IMR-90 (cell line): Measurements from ENCODE around the gene NACC1. TPM values are rescaled to one million over a fixed set of nuclear protein-coding genes. Genes with fewer than 3 reads are reported as not detected.

ENCODE experiments used
- ATAC-seq: fragments of 200-7000 bp; cut with Tn5 transposase; 2 replicates; pipeline ENCODE4 v1.9.1; 2020; ENCODE audit warnings: low read depth, mild to moderate bottlenecking, moderate library complexity
- BruUV-seq: library from RNA; stranded (reverse); fragments of 400-500 nt; replicated peaks from 2 replicates; lab custom pipeline; 2021; lab: Mats Ljungman, UMichigan
- CTCF ChIA-PET: fragments of 300-600 bp; formaldehyde crosslinking; extraction: SDS; loops from one replicate; lab custom pipeline; 2021; ENCODE audit warnings: antibody characterized with exemption; lab: Yijun Ruan, JAX
- POLR2A ChIA-PET: fragments of 300-600 bp; sonication (Branson Sonifier 250); formaldehyde crosslinking; loops from one replicate; lab custom pipeline; 2022; ENCODE audit warnings: antibody characterized with exemption; ENCODE audit not compliant: unreplicated experiment; lab: Charles Lee
- DNase-seq: peaks from one replicate; pipeline ENCODE4 v3.0.0; 2013
- H2AFZ ChIP-seq: replicated peaks from 2 replicates; pipeline ENCODE3; 2013; ENCODE audit warnings: low read length, mild to moderate bottlenecking; ENCODE audit not compliant: poor library complexity
- H2AK5ac ChIP-seq: 2 replicates; pipeline ENCODE4 v1.6.1; 2013; ENCODE audit warnings: low read depth, low read length, inconsistent platforms
- H2AK9ac ChIP-seq: replicated peaks from 2 replicates; pipeline ENCODE3; 2013; ENCODE audit warnings: mild to moderate bottlenecking, low read depth, low read length, moderate library complexity; ENCODE audit not compliant: poor library complexity
- H2BK120ac ChIP-seq: 2 replicates; pipeline ENCODE4 v1.6.1; 2013; ENCODE audit warnings: low read depth, low read length, inconsistent platforms
- H2BK15ac ChIP-seq: 3 replicates; pipeline ENCODE4 v1.6.1; 2013; ENCODE audit warnings: low read depth, low read length, inconsistent platforms
- H2BK20ac ChIP-seq: 2 replicates; pipeline ENCODE4 v1.6.1; 2013; ENCODE audit warnings: low read depth, mild to moderate bottlenecking, inconsistent platforms, low read length, moderate library complexity
- H2BK5ac ChIP-seq: 2 replicates; pipeline ENCODE4 v1.6.1; 2013; ENCODE audit warnings: mild to moderate bottlenecking, low read depth, low read length, inconsistent platforms; ENCODE audit not compliant: poor library complexity, severe bottlenecking
- H3K14ac ChIP-seq: replicated peaks from 2 replicates; pipeline ENCODE4 v1.6.1; 2013; ENCODE audit warnings: low read depth, low read length, inconsistent platforms
- H3K18ac ChIP-seq: 2 replicates; pipeline ENCODE4 v1.6.1; 2013; ENCODE audit warnings: low read depth, low read length, control low read depth
- H3K23ac ChIP-seq: 2 replicates; pipeline ENCODE4 v1.6.1; 2013; ENCODE audit warnings: low read depth, low read length, inconsistent platforms
- H3K27ac ChIP-seq: 2 replicates; pipeline ENCODE4 v1.5.1; 2013; ENCODE audit warnings: mild to moderate bottlenecking, control low read depth, low read length; ENCODE audit not compliant: insufficient read depth
- H3K27me3 ChIP-seq: 2 replicates; pipeline ENCODE4 v1.6.1; 2013; ENCODE audit warnings: low read length; ENCODE audit not compliant: control insufficient read depth, insufficient read depth
- H3K36me3 ChIP-seq: 2 replicates; pipeline ENCODE4 v1.6.1; 2013; ENCODE audit warnings: low read length, mixed read lengths; ENCODE audit not compliant: control insufficient read depth, insufficient read depth
- H3K4ac ChIP-seq: 2 replicates; pipeline ENCODE4 v1.6.1; 2013; ENCODE audit warnings: low read depth, low read length, inconsistent platforms
- H3K4me1 ChIP-seq: 2 replicates; pipeline ENCODE4 v1.6.1; 2013; ENCODE audit warnings: low read length, mixed read lengths; ENCODE audit not compliant: control insufficient read depth, insufficient read depth
- H3K4me2 ChIP-seq: 2 replicates; pipeline ENCODE4 v1.6.1; 2013; ENCODE audit warnings: low read depth, mild to moderate bottlenecking, control low read depth, low read length, moderate library complexity
- H3K4me3 ChIP-seq: 2 replicates; pipeline ENCODE4 v1.5.1; 2013; ENCODE audit warnings: low read depth, mild to moderate bottlenecking, control low read depth, low read length, moderate library complexity; ENCODE audit not compliant: insufficient read depth
- H3K56ac ChIP-seq: 2 replicates; pipeline ENCODE4 v1.6.1; 2013; ENCODE audit warnings: low read length, inconsistent platforms; ENCODE audit not compliant: insufficient read depth; ENCODE audit errors: extremely low read depth
- H3K79me1 ChIP-seq, 2 experiments: 2 replicates each; pipeline ENCODE4 v1.6.1; 2013; ENCODE audit warnings: low read length in 2 of 2, inconsistent platforms in 1 of 2, low read depth in 1 of 2
- H3K9ac ChIP-seq: 2 replicates; pipeline ENCODE4 v1.6.1; 2013; ENCODE audit warnings: low read depth, low read length, control low read depth
- H3K9me1 ChIP-seq: 2 replicates; pipeline ENCODE4 v1.6.1; 2013; ENCODE audit warnings: low read length, inconsistent platforms; ENCODE audit not compliant: insufficient read depth
- H3K9me3 ChIP-seq: 2 replicates; pipeline ENCODE4 v1.6.1; 2013; ENCODE audit warnings: low read length; ENCODE audit not compliant: control insufficient read depth, insufficient read depth
- H4K20me1 ChIP-seq: 2 replicates; pipeline ENCODE4 v1.6.1; 2013; ENCODE audit warnings: low read length, inconsistent platforms; ENCODE audit not compliant: insufficient read depth
- H4K5ac ChIP-seq: 2 replicates; pipeline ENCODE4 v1.6.1; 2013; ENCODE audit warnings: mild to moderate bottlenecking, low read depth, low read length, control low read depth
- H4K8ac ChIP-seq, 2 experiments: 2 replicates each; pipeline ENCODE4 v1.6.1; 2013; ENCODE audit warnings: low read depth in 2 of 2, low read length in 2 of 2, control low read depth in 1 of 2, inconsistent platforms in 1 of 2
- H4K91ac ChIP-seq: 2 replicates; pipeline ENCODE4 v1.6.1; 2013; ENCODE audit warnings: low read depth, low read length, inconsistent platforms; ENCODE audit not compliant: insufficient read depth
- CEBPB ChIP-seq: IDR thresholded peaks from 2 replicates; pipeline ENCODE4 v1.6.1; 2012; ENCODE audit warnings: low read depth, low read length, improper control_type of control experiment
- CHD1 ChIP-seq: IDR thresholded peaks from 2 replicates; pipeline ENCODE4 v1.6.1; 2012; ENCODE audit warnings: low read depth, low read length, improper control_type of control experiment
- MAZ ChIP-seq: IDR thresholded peaks from 2 replicates; pipeline ENCODE4 v1.6.1; 2012; ENCODE audit warnings: low read depth, mild to moderate bottlenecking, low read length, improper control_type of control experiment, moderate library complexity, borderline replicate concordance
- MXI1 ChIP-seq: IDR thresholded peaks from 2 replicates; pipeline ENCODE4 v1.6.1; 2012; ENCODE audit warnings: low read depth, mild to moderate bottlenecking, low read length, moderate library complexity, borderline replicate concordance
- NFE2L2 ChIP-seq: fragments of 150-350 bp; IDR thresholded peaks from 2 replicates; pipeline ENCODE4 v1.6.1; 2016; ENCODE audit warnings: low read depth, mild to moderate bottlenecking, low read length
- POLR2A ChIP-seq: IDR thresholded peaks from 2 replicates; pipeline ENCODE4 v1.6.1; 2012; ENCODE audit warnings: mild to moderate bottlenecking, low read depth, low read length
- RCOR1 ChIP-seq: IDR thresholded peaks from 2 replicates; pipeline ENCODE4 v1.6.1; 2012; ENCODE audit warnings: mild to moderate bottlenecking, low read length, improper control_type of control experiment; ENCODE audit not compliant: insufficient replicate concordance
- WGBS, 2 experiments: methylation state at CpG; one replicate each; pipeline versions ENCODE4 v1.1.5 to v1.1.7; 2013; ENCODE audit warnings: missing lambda C conversion rate in 2 of 2; ENCODE audit not compliant: insufficient read length in 1 of 2; ENCODE audit errors: extremely low coverage in 2 of 2; 5-methylcytosine and 5-hydroxymethylcytosine counted together
- dilution Hi-C: fragments of 300-500 bp; cut with HindIII; formaldehyde crosslinking; loops from one replicate; pipeline ENCODE4 v1.14.3; 2018; ENCODE audit warnings: low sequenced_read_pairs; ENCODE audit not compliant: unreplicated experiment
- in situ Hi-C: fragments of 300-500 bp; cut with MboI; formaldehyde crosslinking; loops from 3 replicates; pipeline ENCODE4 v1.14.3; 2019; ENCODE audit warnings: low sequenced_read_pairs, inconsistent platforms, mixed read lengths
- intact Hi-C: fragments of 100-400 bp; cut with micrococcal nuclease; formaldehyde crosslinking; loops from 2 replicates; pipeline ENCODE4 v1.10.0; 2022
- polyA plus RNA-seq, 3 experiments: library from polyadenylated mRNA; depleted of rRNA; stranded (reverse); fragments of >200 nt; gene quantifications; 2 replicates each; pipeline ENCODE4 v1.2.3, GENCODE V29; 2012; ENCODE audit warnings: low replicate concordance in 1 of 3
- total RNA-seq: library from RNA; depleted of rRNA; stranded (reverse); fragments of >200 nt; gene quantifications from 2 replicates; pipeline ENCODE4 v1.2.3, GENCODE V29; 2012
- TF ChIP-seq, protein P1 (sequence below): fragments of 150-350 bp; IDR thresholded peaks from 2 replicates; pipeline ENCODE4 v1.6.1; 2016; ENCODE audit warnings: low read depth, mild to moderate bottlenecking, low read length, moderate library complexity, borderline replicate concordance
- TF ChIP-seq, protein P2 (sequence below): fragments of 150-350 bp; IDR thresholded peaks from 2 replicates; pipeline ENCODE4 v1.6.1; 2017; ENCODE audit warnings: mild to moderate bottlenecking, antibody characterized with exemption, low read length, low read depth
- TF ChIP-seq, protein P3 (sequence below): conservative IDR thresholded peaks from 2 replicates; pipeline ENCODE4 v1.5.1; 2012; ENCODE audit warnings: mild to moderate bottlenecking, low read depth, low read length, improper control_type of control experiment

The NACC1 gene
- total and polyA plus RNA-seq, 2 of the 4 experiments (the other 2 are of a cell fraction): 42.5 to 181 TPM

DNA sequence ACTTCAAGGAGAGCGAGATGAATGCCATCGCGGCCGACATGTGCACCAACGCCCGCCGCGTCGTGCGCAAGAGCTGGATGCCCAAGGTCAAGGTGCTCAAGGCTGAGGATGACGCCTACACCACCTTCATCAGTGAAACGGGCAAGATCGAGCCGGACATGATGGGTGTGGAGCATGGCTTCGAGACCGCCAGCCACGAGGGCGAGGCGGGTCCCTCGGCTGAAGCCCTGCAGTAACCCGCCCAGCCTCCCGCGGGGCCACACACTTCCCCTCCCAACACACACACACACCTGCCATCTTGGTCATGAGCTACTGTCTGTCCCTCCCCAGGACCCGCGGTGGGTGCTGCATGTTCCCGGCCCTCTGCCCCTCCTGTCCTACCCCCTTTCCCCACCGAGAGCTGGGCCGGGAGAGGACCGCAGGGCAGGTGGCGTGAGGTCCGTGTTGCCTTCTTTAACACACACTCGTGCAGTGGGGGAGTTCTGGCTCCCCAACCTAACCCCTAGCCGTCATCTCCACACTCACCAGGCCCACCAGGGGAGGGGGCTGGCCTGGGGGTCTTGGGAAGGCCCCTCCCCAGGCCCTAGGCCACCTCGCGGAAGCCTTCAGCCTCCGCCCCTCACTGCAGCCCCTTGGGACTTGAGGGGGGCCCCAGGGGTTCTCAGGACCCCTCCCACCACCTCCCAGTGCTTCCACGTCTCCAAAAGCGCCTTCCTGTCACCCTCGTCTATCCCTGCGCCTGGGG, 20.3 kb downstream of the NACC1 start:
- Histone ChIP-seq H4K5ac (no peak overlapping the region), H3K4ac (no peak overlapping the region), H2BK15ac (no peak overlapping the region), H3K9ac (no peak overlapping the region), H2BK120ac (no peak overlapping the region), H3K14ac (no peak overlapping the region), H3K23ac (no peak overlapping the region), H3K79me1 (peaks cover 23 to 67% of the 10 kb centered on the region in 2 experiments; a peak in 3 of 4 replicates), H3K4me2 (no peak overlapping the region), H3K9me1 (peaks cover 5% of the 10 kb centered on the region; the same call in 1 of the 2 replicates), H2AK5ac (no peak overlapping the region), H4K91ac (no peak overlapping the region), H3K27ac (no peak overlapping the region), H2AK9ac (no peak overlapping the region), H3K9me3 (no peaks in the 10 kb centered on the region), H3K56ac (no peak overlapping the region), H3K4me3 (no peak overlapping the region), H2BK20ac (no peak overlapping the region), H3K18ac (no peak overlapping the region), H2BK5ac (no peak overlapping the region), H3K4me1 (peaks cover 2% of the 10 kb centered on the region; the same call in 1 of the 2 replicates), H2AFZ (no peak overlapping the region), H4K8ac (no peak overlapping the region), H4K20me1 (peaks cover 42% of the 10 kb centered on the region), H3K27me3 (no peaks in the 10 kb centered on the region), H3K36me3 (peaks cover 45% of the 10 kb centered on the region)
- intact Hi-C loops: no loop called here
- CTCF ChIA-PET: no interaction called here
- in situ Hi-C loops: no loop called here
- DNase-seq (no peak), ATAC-seq (no peak)
- POLR2A ChIA-PET: no interaction called here
- TF ChIP-seq MAZ (no peak), RCOR1 (no peak), MXI1 (no peak), POLR2A (no peak), CEBPB (no peak), NFE2L2 (no peak), CHD1 (no peak)
- TF ChIP-seq, protein P1, sequence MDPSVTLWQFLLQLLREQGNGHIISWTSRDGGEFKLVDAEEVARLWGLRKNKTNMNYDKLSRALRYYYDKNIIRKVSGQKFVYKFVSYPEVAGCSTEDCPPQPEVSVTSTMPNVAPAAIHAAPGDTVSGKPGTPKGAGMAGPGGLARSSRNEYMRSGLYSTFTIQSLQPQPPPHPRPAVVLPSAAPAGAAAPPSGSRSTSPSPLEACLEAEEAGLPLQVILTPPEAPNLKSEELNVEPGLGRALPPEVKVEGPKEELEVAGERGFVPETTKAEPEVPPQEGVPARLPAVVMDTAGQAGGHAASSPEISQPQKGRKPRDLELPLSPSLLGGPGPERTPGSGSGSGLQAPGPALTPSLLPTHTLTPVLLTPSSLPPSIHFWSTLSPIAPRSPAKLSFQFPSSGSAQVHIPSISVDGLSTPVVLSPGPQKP: no peak
- TF ChIP-seq, protein P2, sequence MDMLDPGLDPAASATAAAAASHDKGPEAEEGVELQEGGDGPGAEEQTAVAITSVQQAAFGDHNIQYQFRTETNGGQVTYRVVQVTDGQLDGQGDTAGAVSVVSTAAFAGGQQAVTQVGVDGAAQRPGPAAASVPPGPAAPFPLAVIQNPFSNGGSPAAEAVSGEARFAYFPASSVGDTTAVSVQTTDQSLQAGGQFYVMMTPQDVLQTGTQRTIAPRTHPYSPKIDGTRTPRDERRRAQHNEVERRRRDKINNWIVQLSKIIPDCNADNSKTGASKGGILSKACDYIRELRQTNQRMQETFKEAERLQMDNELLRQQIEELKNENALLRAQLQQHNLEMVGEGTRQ: no peak
- TF ChIP-seq, protein P3, sequence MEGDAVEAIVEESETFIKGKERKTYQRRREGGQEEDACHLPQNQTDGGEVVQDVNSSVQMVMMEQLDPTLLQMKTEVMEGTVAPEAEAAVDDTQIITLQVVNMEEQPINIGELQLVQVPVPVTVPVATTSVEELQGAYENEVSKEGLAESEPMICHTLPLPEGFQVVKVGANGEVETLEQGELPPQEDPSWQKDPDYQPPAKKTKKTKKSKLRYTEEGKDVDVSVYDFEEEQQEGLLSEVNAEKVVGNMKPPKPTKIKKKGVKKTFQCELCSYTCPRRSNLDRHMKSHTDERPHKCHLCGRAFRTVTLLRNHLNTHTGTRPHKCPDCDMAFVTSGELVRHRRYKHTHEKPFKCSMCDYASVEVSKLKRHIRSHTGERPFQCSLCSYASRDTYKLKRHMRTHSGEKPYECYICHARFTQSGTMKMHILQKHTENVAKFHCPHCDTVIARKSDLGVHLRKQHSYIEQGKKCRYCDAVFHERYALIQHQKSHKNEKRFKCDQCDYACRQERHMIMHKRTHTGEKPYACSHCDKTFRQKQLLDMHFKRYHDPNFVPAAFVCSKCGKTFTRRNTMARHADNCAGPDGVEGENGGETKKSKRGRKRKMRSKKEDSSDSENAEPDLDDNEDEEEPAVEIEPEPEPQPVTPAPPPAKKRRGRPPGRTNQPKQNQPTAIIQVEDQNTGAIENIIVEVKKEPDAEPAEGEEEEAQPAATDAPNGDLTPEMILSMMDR: no peak
- dilution Hi-C loops: no loop called here
- no TSS peak for BruUV-seq
- 97% methylated on average over 20 of the region's 40 CpGs; no CpG with 5 or more reads in 1 of the 2 experiments for WGBS, 2 experiments
